K562 (cell line): Measurements from ENCODE around the gene SMIM21.

ENCODE experiments used
- XRCC5 ChIP-seq: fragments of 200-400 bp; formaldehyde crosslinking; IDR thresholded peaks from 2 replicates; pipeline ENCODE4 v1.6.1; 2017; ENCODE audit warnings: low read depth, mild to moderate bottlenecking, low read length
- ZSCAN29 ChIP-seq: fragments of 450-650 bp; IDR thresholded peaks from 2 replicates; pipeline ENCODE4 v1.6.1; 2017

- TF ChIP-seq ZSCAN29: no peak
- no peak for TF ChIP-seq XRCC5
Observed at GRCh38 chr18:75472396-75472795, 44.9 kb upstream of the SMIM21 start.
